GM19395 (cell line): ENCODE data around the gene TMEM181.
"Not testable (repeated sequence)": the region's sequence is repeated elsewhere in the genome, so short reads cannot be mapped to it uniquely, and the experiment has no call there.

Experiments used
- ATAC-seq: cut with Tn5 transposase; IDR thresholded peaks from one replicate; pipeline ENCODE4 v1.9.1; 2021; ENCODE audit warnings: mild to moderate bottlenecking, moderate library complexity; ENCODE audit not compliant: unreplicated experiment

Gene TMEM181

DNA sequence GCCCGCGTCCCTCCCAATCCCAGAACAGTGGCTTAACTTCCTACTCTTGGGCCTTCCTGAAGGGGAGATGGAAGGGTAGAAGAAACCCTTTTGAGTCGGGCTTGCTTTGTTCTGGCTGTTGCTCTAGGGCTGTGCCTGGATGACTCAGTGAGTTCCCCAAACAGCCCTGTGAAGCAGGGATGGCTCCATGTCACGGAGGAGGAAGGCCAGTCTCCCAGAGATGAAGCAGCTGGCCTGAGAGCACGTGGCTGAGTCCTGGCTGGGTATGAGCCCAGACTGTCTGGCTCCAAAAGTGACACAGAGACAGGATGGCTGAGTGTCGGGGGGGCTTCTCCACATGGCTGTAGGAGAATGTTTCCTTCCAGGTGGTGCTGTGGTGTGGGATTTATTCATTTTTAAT lies 94.6 kb downstream of the TMEM181 start:
- ATAC-seq: no peak

DNA sequence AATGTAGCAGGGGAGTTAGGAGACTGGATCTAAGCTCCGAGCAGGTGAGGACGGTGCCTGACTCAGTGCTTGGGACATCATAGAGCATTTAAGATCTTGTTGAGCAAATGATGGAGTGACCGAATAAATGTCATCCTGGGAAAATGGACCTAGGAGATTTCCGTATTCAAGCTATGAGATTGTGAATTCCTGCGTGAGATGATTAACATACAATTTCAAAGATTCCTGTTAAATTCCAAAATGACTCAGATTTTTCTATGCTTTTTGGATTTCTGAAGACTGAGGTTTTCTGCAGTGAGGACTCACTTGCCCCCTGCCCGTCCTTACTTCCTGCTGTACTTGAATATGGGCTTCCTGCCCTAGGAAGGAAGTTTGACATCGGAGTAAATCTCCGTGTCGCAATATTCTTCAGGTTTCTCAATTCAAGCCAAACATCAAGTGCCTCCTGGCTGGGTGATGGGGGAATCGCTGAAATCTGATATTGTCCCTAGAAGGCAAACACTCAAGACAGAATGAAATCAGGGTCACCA lies 95.1 kb downstream of the TMEM181 start:
- no peak for ATAC-seq

DNA sequence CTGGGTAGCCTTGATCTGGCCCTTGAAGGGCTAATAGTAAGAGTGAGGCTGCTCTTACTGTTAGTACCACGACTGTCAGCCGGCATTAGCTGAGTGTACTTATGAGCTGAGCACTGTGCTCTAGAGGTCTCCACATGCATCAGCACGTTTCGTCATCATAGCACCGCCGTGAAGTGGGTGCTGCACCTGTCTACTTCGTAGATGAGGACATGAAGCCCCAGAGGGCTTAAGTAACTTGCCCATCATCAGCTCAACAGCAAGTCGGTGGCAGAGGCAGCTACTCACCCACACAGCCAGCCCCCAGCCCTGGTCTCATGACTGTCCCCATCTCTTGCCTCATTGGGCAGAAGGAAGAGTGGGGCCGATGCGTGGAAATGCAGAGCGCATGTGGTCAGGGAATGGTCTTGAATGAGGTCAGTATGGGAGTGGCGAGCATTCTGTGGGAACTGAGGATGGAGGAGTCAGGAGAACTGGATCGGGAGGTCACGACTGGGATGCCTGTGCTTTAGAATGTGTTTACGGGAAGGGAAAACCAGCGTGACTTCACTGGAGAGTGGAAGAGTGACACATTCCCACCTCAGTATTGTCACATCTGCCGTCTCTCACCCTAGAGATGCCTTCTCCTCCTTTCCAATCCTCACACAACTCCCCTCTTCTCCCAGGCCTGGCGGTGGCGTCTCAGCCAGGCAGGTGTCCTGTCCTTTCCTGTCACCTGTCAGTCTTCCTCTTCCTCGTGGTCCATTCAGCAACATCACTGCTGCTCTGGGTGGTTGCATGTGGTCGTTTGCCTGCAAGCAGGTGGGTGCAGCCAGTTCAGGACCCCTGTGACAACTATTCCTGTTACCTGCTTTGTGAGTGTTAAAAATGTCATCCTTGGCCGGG lies 95.9 kb downstream of the TMEM181 start:
- ATAC-seq: no peak

DNA sequence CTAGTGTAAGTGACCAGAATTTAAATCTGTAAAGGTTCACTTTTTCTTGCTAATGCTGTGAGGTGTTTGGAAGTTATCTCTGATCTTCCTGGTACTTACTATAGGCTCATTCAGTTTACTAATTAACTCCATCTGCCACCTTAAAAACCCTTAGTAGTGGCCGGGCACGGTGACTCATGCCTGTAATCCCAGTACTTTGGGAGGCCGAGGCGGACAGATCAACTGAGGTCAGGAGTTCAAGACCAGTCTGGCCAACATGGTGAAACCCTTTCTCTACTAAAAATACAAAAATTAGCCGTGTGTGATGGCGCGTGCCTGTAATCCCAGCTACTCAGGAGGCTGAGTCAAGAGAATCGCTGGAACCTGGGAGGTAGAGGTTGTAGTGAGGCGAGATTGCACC lies 97.1 kb downstream of the TMEM181 start:
- ATAC-seq: not testable (repeated sequence)

DNA sequence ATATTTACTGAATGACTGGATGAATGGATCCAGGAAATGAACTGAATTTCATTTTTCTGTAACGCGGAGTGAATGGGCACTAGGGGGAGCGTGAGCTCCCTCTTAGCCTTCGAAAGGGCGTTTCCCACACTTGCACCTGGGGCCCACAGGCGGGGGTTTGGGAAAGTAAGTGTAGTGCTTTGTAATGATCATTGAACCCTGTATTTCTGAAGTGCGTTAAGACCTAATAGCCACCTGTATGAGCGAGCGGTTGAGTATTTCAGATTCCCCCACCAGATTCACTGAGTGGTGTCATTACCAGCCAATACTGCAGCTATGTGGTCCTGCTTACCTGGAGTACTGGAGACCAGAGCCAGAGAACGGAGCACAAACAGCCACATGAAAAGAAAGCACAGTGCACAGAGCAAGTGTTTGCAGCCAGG lies 100.5 kb downstream of the TMEM181 start:
- peak; percentile 62 for ATAC-seq

DNA sequence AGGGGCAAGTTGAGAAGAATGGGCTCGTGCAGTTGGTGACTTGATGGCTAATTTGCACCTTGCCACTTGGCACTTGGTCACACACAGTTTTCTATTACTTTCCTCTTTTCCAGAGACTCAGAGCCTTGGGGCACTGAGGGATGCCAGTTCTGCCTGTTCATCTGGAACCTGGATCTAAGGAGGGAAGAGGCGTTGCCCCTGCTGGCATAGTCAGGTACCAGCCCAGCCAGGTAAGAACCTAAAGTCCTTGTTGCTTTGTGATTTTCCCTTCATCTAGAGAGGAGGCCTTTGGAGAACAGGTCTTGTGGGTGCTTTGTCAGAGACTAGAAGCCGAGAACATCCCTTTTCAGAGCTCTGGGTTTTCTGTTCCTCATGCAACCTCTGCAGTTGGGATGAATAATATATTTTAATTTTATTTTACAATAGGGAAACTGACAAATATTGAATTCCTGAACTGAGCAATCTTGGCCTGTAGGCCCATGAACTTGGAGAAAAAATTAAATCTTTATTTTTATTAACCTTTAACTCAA lies 101.3 kb downstream of the TMEM181 start:
- no peak for ATAC-seq

DNA sequence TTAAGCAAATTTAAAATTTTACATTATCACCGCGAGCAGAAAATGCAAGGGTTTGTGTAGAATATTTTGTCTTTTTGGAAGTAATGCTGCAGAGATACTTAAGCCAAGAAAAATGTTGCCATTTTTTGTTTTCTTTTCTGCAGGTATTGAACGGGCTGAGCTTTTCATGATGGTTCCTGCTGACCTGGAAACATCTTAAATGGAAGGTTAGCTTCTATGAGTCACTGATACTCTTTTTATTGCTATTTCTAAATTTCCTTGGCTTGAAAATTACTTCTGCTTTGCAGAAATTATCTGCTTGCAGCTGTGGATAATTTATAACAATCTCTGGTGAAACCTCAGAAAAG lies 102.7 kb downstream of the TMEM181 start:
- no peak for ATAC-seq

DNA sequence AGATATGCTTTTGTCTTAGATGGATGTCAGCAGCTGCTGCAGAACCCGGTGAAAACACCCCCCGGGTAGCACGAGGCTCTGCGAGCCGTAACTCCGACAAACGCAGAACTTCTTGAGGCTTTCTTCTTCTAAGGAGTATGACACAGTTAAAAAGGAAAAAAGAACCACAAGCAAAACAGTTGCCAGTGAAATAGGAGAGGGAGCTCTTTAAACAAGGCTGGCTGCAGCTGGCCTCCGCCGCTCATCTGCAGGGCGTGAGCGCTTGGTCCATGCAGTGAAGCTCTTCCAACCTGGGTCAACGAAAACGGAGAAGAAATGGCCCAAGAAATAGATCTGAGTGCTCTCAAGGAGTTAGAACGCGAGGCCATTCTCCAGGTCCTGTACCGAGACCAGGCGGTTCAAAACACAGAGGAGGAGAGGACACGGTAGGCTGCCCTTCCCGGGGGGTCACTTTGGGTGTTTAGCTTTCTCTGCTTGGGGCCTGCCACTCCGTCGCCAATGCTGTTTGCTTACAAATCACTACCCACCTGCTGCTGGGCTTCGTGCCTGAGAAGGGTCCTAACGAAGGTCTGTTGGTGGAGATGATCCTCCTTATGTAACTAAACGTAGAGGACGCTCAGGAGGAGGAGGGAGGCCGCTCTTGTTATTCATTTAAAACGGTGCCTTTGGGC lies 103.2 kb downstream of the TMEM181 start:
- no peak for ATAC-seq

DNA sequence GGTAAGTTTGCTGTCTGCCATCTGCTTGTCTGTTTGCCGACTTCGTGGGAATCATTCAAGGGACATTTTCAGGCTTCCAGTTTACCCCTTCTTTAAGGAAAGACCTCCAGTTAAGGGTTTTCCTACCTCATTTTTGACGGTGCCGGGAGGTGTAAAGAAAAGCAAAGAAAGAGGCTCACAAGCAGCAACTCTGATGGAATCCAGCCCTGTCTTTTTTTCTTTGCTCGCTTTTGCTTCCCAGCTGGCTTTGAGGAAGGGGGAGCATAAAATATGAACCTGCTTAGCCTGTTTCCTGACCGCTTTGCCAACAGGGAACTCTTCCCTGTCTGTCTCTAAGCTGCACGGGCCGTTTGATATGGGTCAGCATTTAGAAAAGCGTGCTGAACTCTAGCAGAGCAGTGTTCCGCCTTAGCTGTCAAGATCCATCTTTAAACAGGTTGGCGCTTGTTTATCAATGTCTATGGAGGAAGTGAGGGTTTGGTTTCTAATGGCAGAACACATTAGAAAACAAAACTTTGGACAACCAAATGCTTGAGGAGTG lies 103.8 kb downstream of the TMEM181 start:
- no peak for ATAC-seq

DNA sequence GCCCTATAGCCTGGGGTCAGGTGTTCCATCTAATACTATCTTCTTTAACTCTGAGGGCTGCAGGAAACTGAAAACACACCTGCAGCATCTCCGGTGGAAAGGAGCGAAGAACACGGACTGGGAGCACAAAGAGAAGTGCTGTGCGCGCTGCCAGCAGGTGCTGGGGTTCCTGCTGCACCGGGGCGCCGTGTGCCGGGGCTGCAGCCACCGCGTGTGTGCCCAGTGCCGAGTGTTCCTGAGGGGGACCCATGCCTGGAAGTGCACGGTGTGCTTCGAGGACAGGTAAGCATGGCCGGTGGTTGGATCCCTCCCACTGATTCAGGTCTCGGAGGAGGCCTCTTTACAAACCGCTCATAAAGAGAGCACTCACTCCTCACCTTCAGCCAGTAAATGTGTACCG lies 105.4 kb downstream of the TMEM181 start:
- ATAC-seq: no peak

DNA sequence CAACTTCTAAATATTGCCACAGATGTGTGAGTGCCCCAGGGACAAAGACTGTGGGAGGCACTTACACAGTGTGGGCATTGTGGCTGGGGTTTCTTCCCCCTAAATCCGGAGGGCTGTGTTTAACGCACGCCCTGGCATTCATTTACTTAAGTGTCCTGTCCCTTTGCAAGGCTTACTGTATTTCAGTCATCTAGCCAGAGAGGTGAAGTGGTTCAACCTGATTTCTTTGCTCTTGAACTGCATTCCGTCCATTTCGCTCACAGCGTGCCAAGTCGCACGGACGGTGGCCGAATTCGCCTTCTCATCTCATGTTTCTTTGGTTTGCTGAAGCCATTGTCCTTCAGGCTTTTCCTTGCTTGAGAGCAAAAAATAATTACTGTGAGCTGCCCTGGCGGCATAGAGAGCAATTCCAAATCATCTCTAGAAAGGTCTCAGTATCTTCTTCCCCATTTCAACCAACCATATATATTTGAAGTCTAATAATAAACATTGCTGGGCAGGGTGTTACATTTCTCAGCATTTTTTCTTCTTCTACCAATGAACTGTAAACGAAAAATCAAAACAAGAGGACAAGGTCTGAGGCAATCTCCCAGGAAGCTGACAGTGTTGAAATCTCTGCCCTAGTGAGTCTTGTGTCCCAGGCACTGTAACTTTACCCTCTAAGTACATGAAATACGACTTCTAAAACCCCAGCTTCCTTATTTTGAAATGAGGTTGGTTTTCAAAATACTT lies 106.9 kb downstream of the TMEM181 start:
- no peak for ATAC-seq

DNA sequence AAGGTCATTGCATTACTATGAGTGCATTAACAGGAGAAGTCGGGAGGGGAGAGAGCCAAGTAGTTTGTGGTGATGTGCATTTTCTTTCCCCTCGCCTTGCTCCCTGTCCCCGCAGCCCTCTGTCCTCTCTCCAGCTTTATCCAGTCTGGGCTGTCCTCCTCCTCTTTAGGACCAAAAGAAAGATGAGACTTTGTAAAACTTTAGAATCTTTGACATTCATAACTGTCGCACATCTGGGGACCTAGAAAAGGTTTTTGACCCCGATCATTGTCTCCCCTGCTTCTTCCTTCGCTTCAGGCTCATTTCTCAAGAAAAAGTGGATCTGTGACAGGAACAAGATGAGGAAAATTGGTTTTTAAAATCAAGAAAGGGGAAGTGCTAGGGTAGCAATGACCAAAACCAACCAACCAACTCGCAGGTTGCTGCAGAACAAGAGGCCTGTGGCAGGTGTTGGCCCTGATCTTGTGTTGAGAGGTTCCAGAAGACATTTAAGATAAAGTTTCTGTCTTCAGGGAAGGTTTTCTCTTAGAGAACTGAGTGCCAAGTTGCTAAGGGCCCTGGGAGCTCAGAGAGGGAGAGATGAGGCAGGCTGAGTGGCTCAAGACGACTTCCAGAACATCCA lies 107.6 kb downstream of the TMEM181 start:
- ATAC-seq: no peak

DNA sequence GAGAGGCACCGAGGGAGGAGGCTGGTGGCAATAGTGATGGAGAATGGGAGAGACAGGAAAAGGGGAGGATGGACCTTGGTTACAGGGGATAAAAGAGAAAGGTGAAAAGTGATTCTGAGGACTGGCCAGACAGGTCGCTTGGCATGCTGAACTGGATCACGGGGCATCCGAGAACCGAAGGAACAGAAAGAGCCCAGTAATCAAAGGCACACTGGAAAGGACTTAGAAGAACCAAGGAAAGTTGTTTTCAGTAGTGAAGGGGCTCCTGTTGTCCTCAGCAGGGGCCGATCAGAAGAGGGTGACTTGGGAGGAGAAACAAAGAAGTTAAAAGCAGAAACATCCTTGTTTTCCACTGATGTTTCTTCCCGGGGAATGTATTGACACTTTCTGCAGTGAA lies 108.8 kb downstream of the TMEM181 start:
- no peak for ATAC-seq

DNA sequence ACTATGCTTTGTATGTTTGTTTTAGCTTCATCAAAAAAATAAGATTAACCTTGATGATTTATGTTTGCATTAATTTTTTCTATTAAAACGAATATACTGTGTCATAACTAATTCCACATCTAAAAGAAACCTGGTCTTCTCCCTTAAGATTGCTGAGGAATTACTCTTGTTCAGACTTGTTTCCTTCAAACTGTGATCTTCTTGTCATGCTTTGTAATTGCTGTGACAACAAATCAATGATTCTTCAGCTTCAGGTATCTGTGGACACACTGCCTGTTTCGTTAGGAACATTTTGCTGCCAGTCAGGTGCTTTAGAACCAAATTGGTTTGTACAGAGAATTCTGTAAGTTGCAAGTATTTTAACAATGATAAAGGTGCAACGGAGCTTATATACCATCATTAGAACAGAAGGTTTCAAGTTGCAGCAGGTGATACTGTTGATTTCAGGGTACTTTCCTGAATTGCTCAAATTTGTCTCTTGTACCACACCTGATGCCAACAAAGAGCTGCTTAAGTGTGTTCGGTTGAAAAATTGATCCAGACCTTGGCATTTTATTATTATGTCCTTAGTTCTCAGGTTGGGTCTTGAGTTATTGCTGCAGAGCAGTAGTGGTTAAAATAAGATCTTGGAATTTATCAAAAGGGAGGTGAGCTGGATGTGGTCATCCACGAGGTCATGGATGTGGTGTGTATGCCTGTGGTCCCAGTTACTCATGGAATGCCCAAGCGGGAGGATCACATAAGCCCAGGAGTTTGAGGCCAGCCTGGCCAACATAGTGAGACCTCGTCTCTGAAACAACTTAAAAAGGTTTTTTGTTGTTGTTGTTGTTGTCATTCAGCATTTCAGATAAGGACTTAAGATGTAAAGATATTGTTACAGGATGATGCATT lies 109.5 kb downstream of the TMEM181 start:
- ATAC-seq: no peak

DNA sequence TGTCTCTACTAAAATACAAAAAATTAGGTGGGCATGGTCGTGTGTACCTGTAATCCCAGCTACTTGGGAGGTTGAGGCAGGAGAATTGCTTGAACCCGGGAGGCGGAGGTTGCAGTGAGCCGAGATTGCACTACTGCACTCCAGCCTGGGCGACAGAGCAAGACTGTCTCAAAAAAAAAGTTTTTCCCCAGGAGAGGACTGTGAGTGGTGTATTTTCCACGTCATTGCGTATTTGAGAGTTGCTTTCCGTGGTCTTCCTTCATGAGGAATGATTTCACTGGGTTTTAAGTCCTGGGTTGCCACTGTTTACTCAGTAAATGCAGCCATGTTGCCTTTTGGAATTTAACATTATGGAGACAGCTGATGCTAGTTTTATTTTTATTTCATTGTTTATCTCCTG lies 112.2 kb downstream of the TMEM181 start:
- ATAC-seq: not testable (repeated sequence)

DNA sequence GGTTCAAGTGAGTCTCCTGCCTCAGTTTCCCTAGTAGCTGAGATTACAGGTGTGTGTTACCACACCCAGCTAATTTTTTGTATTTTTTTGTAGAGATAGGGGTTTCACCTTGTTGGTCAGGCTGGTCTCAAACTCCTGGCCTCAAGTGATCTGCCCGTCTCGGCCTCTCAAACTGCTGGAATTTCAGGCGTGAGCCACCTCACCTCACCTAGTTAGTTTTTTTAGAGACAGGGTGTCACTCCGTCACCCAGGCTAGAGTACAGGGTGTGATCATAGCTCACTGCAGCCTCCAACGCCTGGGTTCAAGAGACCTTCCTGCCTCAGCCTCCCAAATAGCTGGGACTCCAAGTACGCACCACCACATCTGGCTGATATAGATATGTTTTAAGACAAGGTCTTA lies 112.8 kb downstream of the TMEM181 start:
- no peak for ATAC-seq

DNA sequence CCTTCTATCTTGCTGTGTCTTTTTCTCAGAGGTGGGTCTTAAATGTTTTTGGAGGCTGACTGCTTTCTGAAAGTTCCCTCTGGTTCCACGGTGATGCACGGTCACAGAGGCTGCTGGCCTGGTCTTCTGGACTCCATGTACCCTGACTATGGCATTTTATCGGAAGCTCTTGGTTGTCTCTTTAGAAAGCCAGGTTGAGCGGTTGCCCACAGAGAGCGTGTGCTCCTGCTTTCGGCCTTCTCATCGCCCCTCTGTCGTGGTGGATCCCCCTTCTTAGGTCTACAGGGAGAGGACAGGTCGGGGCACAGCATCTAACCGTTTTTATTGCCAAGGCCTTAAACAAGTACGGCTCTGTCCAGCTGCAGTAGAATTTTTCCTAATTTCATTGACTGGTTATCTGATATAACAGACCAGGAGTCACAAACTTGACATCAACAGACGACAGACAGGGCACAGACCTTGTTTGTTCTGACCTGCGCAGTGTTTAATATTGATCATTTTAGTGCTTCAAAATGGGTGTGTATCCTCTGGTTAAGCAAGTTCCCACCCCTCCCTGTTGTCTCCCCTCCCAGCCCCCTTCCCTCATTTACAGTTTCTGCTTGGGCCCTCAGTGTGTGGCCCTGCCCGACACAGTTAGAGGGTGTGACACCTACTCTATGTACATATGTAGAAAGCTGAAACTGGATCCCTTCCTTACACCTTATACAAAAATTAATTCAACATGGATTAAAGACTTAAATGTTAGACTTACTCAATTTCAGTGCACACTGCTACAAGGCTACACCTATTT lies 114.6 kb downstream of the TMEM181 start:
- no peak for ATAC-seq

DNA sequence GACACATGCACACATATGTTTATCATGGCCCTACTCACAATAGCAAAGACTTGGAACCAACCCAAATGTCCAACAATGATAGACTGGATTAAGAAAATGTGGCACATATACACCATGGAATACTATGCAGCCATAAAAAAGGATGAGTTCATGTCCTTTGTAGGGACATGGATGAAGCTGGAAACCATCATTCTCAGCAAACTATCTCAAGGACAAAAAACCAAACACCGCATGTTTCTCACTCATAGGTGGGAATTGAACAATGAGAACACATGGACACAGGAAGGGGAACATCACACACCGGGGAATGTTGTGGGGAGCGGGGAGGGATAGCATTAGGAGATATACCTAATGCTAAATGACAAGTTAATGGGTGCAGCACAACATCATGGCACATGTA lies 117.2 kb downstream of the TMEM181 start:
- ATAC-seq: not testable (repeated sequence)
